Naive thymus-derived CD4-positive, alpha-beta T cell (primary cell): ENCODE data around the gene GAMT. TPM values are rescaled to one million over a fixed set of nuclear protein-coding genes. Genes with fewer than 3 reads are reported as not detected.
A peak's percentile ranks its signal among the peaks of the same experiment; 100 is the strongest.

Experiments
- ATAC-seq: fragments of 150-1000 bp; cut with Tn5 transposase; 2 replicates; pipeline ENCODE4 v1.10.0; 2021; ENCODE audit warnings: mild to moderate bottlenecking, moderate library complexity
- CTCF ChIA-PET: fragments of 350-600 bp; sonication (Branson Sonifier 250); formaldehyde crosslinking; loops from one replicate; lab custom pipeline; 2021; ENCODE audit warnings: antibody characterized with exemption; lab: Charles Lee
- POLR2A ChIA-PET: fragments of 350-600 bp; sonication (Branson Sonifier 250); formaldehyde crosslinking; loops from one replicate; lab custom pipeline; 2021; ENCODE audit warnings: antibody characterized with exemption, inconsistent platforms; lab: Charles Lee
- DNase-seq, 9 donors: peaks; one replicate each; pipeline versions ENCODE4 v3.0.0 to v3.0.0-alpha.2; 2020 to 2022; ENCODE audit warnings: mixed read lengths in 1 of 9
- H3K27ac ChIP-seq: one replicate; pipeline ENCODE4 v1.7.0; 2013; ENCODE audit warnings: mild to moderate bottlenecking, low read depth, low read length, moderate library complexity
- H3K27me3 ChIP-seq, 2 donors: one replicate each; pipeline ENCODE4 v1.7.0; 2013; ENCODE audit warnings: low read length in 2 of 2, mild to moderate bottlenecking in 2 of 2, moderate library complexity in 2 of 2; ENCODE audit not compliant: control insufficient read depth in 2 of 2, insufficient read depth in 2 of 2
- H3K36me3 ChIP-seq, 3 experiments: 1 replicate in 2 of 3; 2 replicates in 1 of 3; pipeline ENCODE4 v1.7.0; 2013; ENCODE audit warnings: low read length in 3 of 3, mild to moderate bottlenecking in 3 of 3, moderate library complexity in 1 of 3; ENCODE audit not compliant: insufficient read depth in 3 of 3, control insufficient read depth in 2 of 3
- H3K4me1 ChIP-seq, 2 donors: one replicate each; pipeline ENCODE4 v1.7.0; 2013; ENCODE audit warnings: low read length in 2 of 2, mild to moderate bottlenecking in 2 of 2, moderate library complexity in 1 of 2; ENCODE audit not compliant: control insufficient read depth in 2 of 2, insufficient read depth in 2 of 2
- H3K4me3 ChIP-seq: 2 replicates; pipeline ENCODE4 v1.7.0; 2013; ENCODE audit warnings: mild to moderate bottlenecking, low read length
- H3K9me3 ChIP-seq, 3 experiments: 1 replicate in 2 of 3; 2 replicates in 1 of 3; pipeline ENCODE4 v1.7.0; 2013; ENCODE audit warnings: low read length in 3 of 3; ENCODE audit not compliant: control insufficient read depth in 2 of 3
- H3K27ac Mint-ChIP-seq, 9 donors: one replicate each; pipeline ENCODE4 v1.8.0; 2020 to 2022; ENCODE audit warnings: mixed read lengths in 9 of 9, mild to moderate bottlenecking in 8 of 9, moderate library complexity in 5 of 9, inconsistent platforms in 2 of 9
- H3K27me3 Mint-ChIP-seq, 5 donors: one replicate each; pipeline ENCODE4 v1.8.0; 2021 to 2022; ENCODE audit warnings: mixed read lengths in 5 of 5, mild to moderate bottlenecking in 1 of 5
- H3K36me3 Mint-ChIP-seq, 5 donors: one replicate each; pipeline ENCODE4 v1.8.0; 2020 to 2022; ENCODE audit warnings: mixed read lengths in 5 of 5, mild to moderate bottlenecking in 3 of 5, inconsistent platforms in 1 of 5
- H3K4me1 Mint-ChIP-seq, 7 donors: one replicate each; pipeline ENCODE4 v1.8.0; 2020 to 2022; ENCODE audit warnings: mixed read lengths in 7 of 7, mild to moderate bottlenecking in 3 of 7, inconsistent platforms in 1 of 7
- H3K4me3 Mint-ChIP-seq, 10 donors: one replicate each; pipeline ENCODE4 v1.8.0; 2020 to 2022; ENCODE audit warnings: mild to moderate bottlenecking in 10 of 10, mixed read lengths in 10 of 10, moderate library complexity in 6 of 10, inconsistent platforms in 2 of 10
- H3K9me3 Mint-ChIP-seq, 11 donors: one replicate each; pipeline ENCODE4 v1.8.0; 2020 to 2022; ENCODE audit warnings: mixed read lengths in 11 of 11, mild to moderate bottlenecking in 4 of 11, inconsistent platforms in 1 of 11, moderate library complexity in 1 of 11
- intact Hi-C, 2 donors: fragments of 100-400 bp; cut with micrococcal nuclease; formaldehyde crosslinking; loops; one replicate each; pipeline ENCODE4 v1.15.1; 2023
- polyA plus RNA-seq, 2 donors: library from polyadenylated mRNA; unstranded; fragments of 300-500 nt; fragmentation: Illumina TruSeq; gene quantifications; one replicate each; pipeline ENCODE4 v1.2.3, GENCODE V29; 2021
- total RNA-seq, 6 experiments: library from RNA in 5 of 6; stranded (reverse) in 5 of 6; gene quantifications; 1 replicate in 5 of 6; 2 replicates in 1 of 6; pipeline ENCODE4 v1.2.3 and lab custom pipeline; 2021 to 2026

The GAMT gene
- total and polyA plus RNA-seq, 7 experiments from 2014 or later, result 10.9 to 32.3 (median 22.8) TPM

- Mint-ChIP-seq H3K27me3 (peaks cover 0 to 10% (median 3%) of the 10 kb centered on the region in 5 donors), H3K4me1 (peaks cover 12 to 34% (median 25%) of the 10 kb centered on the region in 7 donors), H3K36me3 (peaks cover 0 to 9% (median 4%) of the 10 kb centered on the region in 5 donors), H3K9me3 (peaks cover 0 to 12% (median 0%) of the 10 kb centered on the region in 11 donors), H3K27ac (peak overlapping the region; percentile 24 to 100 (median 79)), H3K4me3 (peak overlapping the region; percentile 81 to 99 (median 90))
- no peak for ATAC-seq
- Histone ChIP-seq H3K27ac (peak overlapping the region; percentile 76), H3K36me3 (peaks cover 2 to 27% (median 3%) of the 10 kb centered on the region in 3 experiments), H3K9me3 (no peaks in the 10 kb centered on the region), H3K4me3 (peak overlapping the region; percentile 92), H3K4me1 (peaks cover 5 to 9% of the 10 kb centered on the region in 2 donors), H3K27me3 (no peaks in the 10 kb centered on the region)
- no peak for DNase-seq
- ChIA-PET POLR2A (interaction anchor here (1.0 kb wide), 1 partner anchor 115 kb away, joined by 3 read pairs; the partner anchor contains the start of gene CIRBP), CTCF (no interaction called here)
- intact Hi-C loops, result no loop called here
Measured at GRCh38 chr19:1384085-1384462, 17.3 kb downstream of the GAMT start.

- intact Hi-C loops, result loop anchor here (1.0 to 2.0 kb wide), 8 partner anchors 24 to 134 kb away; partner anchors contain the start of genes DAZAP1 (in 2 of the 2), C19orf25 (in 1 of the 2), FAM174C (in 1 of the 2) and RPS15 (in 1 of the 2)
- Histone ChIP-seq H3K27me3 (no peaks in the 10 kb centered on the region), H3K9me3 (no peaks in the 10 kb centered on the region), H3K4me1 (peaks cover 5 to 9% of the 10 kb centered on the region in 2 donors), H3K27ac (peak within 1 kb of the TSS; percentile 76), H3K4me3 (peak within 1 kb of the TSS; percentile 92), H3K36me3 (peaks cover 0 to 21% (median 3%) of the 10 kb centered on the region in 3 experiments)
- peak within 1 kb of the TSS; percentile 87 to 99 (median 94) for H3K4me3 Mint-ChIP-seq
- DNase-seq (peak; percentile 87 to 100 (median 95)), ATAC-seq (peak; percentile 95)
- peaks cover 0 to 10% (median 3%) of the 10 kb centered on the region in 5 donors for H3K27me3 Mint-ChIP-seq
- ChIA-PET CTCF (interaction anchor here (0.6 to 1.1 kb wide), 3 partner anchors 15 to 599 kb away, joined by 3 to 5 read pairs (median 3); no protein-coding TSS in a partner anchor), POLR2A (interaction anchor here (0.6 to 1.4 kb wide), 7 partner anchors 24 to 474 kb away, joined by 3 to 9 read pairs (median 4); partner anchors contain the start of genes CIRBP and FAM174C)
- peaks cover 0 to 9% (median 0%) of the 10 kb centered on the region in 5 donors for H3K36me3 Mint-ChIP-seq
- H3K27ac Mint-ChIP-seq, result peak within 1 kb of the TSS; percentile 98 to 100 (median 100)
- H3K9me3 Mint-ChIP-seq, result peaks cover 0 to 12% (median 0%) of the 10 kb centered on the region in 11 donors
- H3K4me1 Mint-ChIP-seq, result peaks cover 12 to 31% (median 22%) of the 10 kb centered on the region in 7 donors
Measured at GRCh38 chr19:1383312-1384084, 17.8 kb downstream of the GAMT start, which contains the start of gene NDUFS7. NDUFS7 (plus strand) TSS chr19:1383907; CDS start chr19:1383927, 20 bp downstream.

GRCh38 chr19:1383017-1383311, 18.4 kb downstream of the GAMT start:
- DNase-seq (no peak), ATAC-seq (no peak)
- peaks cover 0 to 12% (median 0%) of the 10 kb centered on the region in 11 donors for H3K9me3 Mint-ChIP-seq
- CTCF ChIA-PET, result interaction anchor here (0.6 to 1.1 kb wide), 3 partner anchors 15 to 599 kb away, joined by 3 to 5 read pairs (median 3); no protein-coding TSS in a partner anchor
- H3K4me3 Mint-ChIP-seq, result peak overlapping the region; percentile 87 to 99 (median 94)
- Histone ChIP-seq H3K27ac (no peak overlapping the region), H3K27me3 (no peaks in the 10 kb centered on the region), H3K9me3 (no peaks in the 10 kb centered on the region), H3K36me3 (peaks cover 0 to 15% (median 0%) of the 10 kb centered on the region in 3 experiments), H3K4me1 (peaks cover 5 to 9% of the 10 kb centered on the region in 2 donors), H3K4me3 (peak overlapping the region; percentile 92)
- H3K36me3 Mint-ChIP-seq, result peaks cover 0 to 9% (median 0%) of the 10 kb centered on the region in 5 donors
- H3K27ac Mint-ChIP-seq, result peak overlapping the region; percentile 98 to 100 (median 100)
- H3K27me3 Mint-ChIP-seq, result peaks cover 0 to 10% (median 3%) of the 10 kb centered on the region in 5 donors
- intact Hi-C loops, result loop anchor here (1.0 to 2.0 kb wide), 8 partner anchors 24 to 134 kb away; partner anchors contain the start of genes DAZAP1 (in 2 of the 2), C19orf25 (in 1 of the 2), FAM174C (in 1 of the 2) and RPS15 (in 1 of the 2)
- H3K4me1 Mint-ChIP-seq, result peaks cover 12 to 31% (median 22%) of the 10 kb centered on the region in 7 donors
- POLR2A ChIA-PET, result interaction anchor here (0.6 to 1.4 kb wide), 7 partner anchors 23 to 474 kb away, joined by 3 to 9 read pairs (median 4); partner anchors contain the start of genes CIRBP and FAM174C

- peaks cover 0 to 17% (median 0%) of the 10 kb centered on the region in 3 experiments for H3K36me3 ChIP-seq
- H3K9me3 ChIP-seq, result no peaks in the 10 kb centered on the region
- Mint-ChIP-seq H3K4me3 (no peak overlapping the region), H3K36me3 (peaks cover 0 to 9% (median 0%) of the 10 kb centered on the region in 5 donors), H3K27ac (no peak overlapping the region), H3K9me3 (peaks cover 0 to 12% (median 0%) of the 10 kb centered on the region in 11 donors), H3K4me1 (peaks cover 12 to 30% (median 22%) of the 10 kb centered on the region in 7 donors), H3K27me3 (peaks cover 0 to 10% (median 3%) of the 10 kb centered on the region in 5 donors)
- H3K27me3 ChIP-seq, result no peaks in the 10 kb centered on the region
- intact Hi-C loops, result loop anchor here in 1 of 2 donors (2.0 kb wide), 1 partner anchor 27 kb away; a partner anchor contains a TSS
- no peak for DNase-seq
- ChIA-PET CTCF (no interaction called here), POLR2A (interaction anchor here (0.9 to 1.4 kb wide), 2 partner anchors 25 to 248 kb away, joined by 3 to 4 read pairs; no protein-coding TSS in a partner anchor)
- H3K4me1 ChIP-seq, result peaks cover 5 to 9% of the 10 kb centered on the region in 2 donors
- H3K27ac ChIP-seq, result no peak overlapping the region
- ATAC-seq, result no peak
- no peak overlapping the region for H3K4me3 ChIP-seq
Measured at GRCh38 chr19:1382250-1382649, 19.1 kb downstream of the GAMT start.

GRCh38 chr19:1379961-1380489, 21.3 kb downstream of the GAMT start:
- intact Hi-C loops, result no loop called here
- peaks cover 0 to 12% (median 0%) of the 10 kb centered on the region in 11 donors for H3K9me3 Mint-ChIP-seq
- H3K36me3 Mint-ChIP-seq, result peaks cover 0 to 9% (median 0%) of the 10 kb centered on the region in 5 donors
- H3K27me3 Mint-ChIP-seq, result peaks cover 0 to 10% (median 3%) of the 10 kb centered on the region in 5 donors
- no peaks in the 10 kb centered on the region for H3K9me3 ChIP-seq
- peaks cover 7 to 19% (median 17%) of the 10 kb centered on the region in 7 donors for H3K4me1 Mint-ChIP-seq
- H3K27ac Mint-ChIP-seq, result no peak overlapping the region
- DNase-seq (no peak), ATAC-seq (no peak)
- no peak overlapping the region for H3K4me3 ChIP-seq
- peaks cover 0 to 13% (median 0%) of the 10 kb centered on the region in 3 experiments for H3K36me3 ChIP-seq
- H3K4me3 Mint-ChIP-seq, result no peak overlapping the region
- no peaks in the 10 kb centered on the region for H3K27me3 ChIP-seq
- POLR2A ChIA-PET, result no interaction called here
- H3K4me1 ChIP-seq, result peaks cover 5 to 9% of the 10 kb centered on the region in 2 donors
- CTCF ChIA-PET, result no interaction called here
- no peak overlapping the region for H3K27ac ChIP-seq
